HG03439 (cell line): Measurements from ENCODE around the gene GPATCH2.
"Not testable (repeated sequence)": the region's sequence is repeated elsewhere in the genome, so short reads cannot be mapped to it uniquely, and the experiment has no call there.

ENCODE experiments used
- ATAC-seq: cut with Tn5 transposase; IDR thresholded peaks from one replicate; pipeline ENCODE4 v1.9.1; 2021; ENCODE audit warnings: mild to moderate bottlenecking, moderate library complexity; ENCODE audit not compliant: unreplicated experiment

GPATCH2 gene

GRCh38 chr1:217526636-217527035, 104.3 kb downstream of the GPATCH2 start:
- ATAC-seq: no peak

DNA sequence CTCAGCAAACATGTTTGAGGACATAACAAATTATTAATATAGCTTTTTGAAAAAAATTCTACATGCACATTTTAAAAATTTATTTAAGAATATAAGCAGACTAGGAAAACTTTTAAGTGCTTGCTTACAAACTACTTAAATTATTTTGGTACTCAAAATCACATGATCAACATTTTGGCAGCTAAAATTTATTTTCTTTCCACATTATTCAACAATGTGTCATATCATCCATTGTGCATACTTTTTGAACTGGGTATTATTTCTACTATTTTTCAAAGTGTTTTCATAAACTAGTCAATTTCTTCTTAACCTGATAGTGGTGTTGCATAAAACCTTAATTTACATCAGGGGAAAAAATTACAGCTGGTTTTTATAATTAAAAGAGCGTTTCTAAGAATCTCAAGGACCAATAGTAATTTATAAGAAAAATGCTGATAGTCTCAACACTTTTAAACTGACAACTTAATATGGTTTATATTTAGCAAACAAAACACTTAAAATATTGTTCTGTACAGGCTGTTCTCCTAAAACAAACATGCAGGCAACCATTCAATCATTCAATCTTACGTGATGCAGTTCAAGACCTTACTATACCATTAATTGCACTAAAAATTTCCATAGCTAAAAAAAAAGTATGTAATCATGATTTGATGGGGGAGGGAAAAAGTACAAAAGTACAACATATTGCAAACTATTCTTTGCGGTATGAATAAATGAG, 105.0 kb downstream of the GPATCH2 start:
- no peak for ATAC-seq

GRCh38 chr1:217524787-217525520, 105.9 kb downstream of the GPATCH2 start:
- ATAC-seq: no peak

- not testable (repeated sequence) for ATAC-seq
These were observed 107.0 kb downstream of the GPATCH2 start for GRCh38 chr1:217523921-217524320.

- no peak for ATAC-seq
These were observed 108.6 kb downstream of the GPATCH2 start for GRCh38 chr1:217522277-217522676.

DNA sequence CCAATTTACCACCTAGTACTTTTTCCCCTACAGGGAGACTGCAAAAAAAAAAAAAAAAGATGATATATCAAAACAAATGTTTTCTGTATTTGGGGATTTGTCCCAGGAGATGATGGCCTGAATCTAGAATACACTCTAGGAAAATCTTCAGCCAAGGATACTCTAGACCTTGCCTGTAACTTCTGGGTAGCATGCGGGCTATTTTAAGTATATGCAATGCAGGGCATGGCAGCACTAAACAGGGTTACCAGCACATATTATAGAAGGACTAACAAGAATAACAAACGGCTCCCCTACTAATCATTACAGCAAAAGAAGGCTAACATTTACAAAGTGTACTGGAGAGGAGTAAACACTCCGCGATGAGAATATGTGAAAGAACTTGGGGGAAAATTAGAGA, 109.6 kb downstream of the GPATCH2 start:
- ATAC-seq: no peak

DNA sequence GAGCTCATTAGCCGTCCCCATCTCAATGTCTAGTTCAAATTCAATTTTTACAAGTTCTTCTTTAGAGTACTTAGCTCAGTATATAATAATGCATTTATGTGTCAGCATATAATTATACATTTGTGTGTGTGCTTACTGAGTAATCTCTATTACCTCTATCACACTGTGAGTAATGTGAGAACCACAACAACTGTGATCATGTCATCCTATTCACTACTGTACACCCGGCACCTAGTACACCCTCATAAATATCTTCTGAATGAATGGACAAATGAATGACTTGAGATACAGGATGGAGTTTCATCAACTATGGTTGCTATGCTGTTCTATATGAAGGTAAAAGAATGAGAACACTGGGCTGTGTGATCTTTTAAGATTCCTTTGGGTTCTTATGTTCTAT, 124.0 kb downstream of the GPATCH2 start:
- no peak for ATAC-seq

DNA sequence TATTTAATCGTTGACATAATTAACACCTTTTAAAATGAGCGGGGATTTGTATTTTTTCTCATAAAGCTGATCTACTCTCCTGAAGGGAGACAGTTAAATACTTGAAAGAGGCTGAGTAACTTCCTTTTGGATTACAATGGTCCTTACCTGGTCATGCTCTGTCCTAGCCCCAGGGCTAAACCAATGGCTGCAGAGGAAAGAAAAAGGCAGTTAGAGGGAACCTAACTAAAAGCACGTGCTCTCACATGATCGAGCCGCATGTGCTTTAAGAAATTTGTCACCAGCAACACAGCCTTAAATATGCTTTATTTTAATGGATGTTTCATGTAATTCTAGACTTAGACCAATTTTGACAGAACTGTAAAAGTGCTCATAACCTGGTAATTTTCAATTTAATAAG, 132.7 kb downstream of the GPATCH2 start:
- no peak for ATAC-seq

DNA sequence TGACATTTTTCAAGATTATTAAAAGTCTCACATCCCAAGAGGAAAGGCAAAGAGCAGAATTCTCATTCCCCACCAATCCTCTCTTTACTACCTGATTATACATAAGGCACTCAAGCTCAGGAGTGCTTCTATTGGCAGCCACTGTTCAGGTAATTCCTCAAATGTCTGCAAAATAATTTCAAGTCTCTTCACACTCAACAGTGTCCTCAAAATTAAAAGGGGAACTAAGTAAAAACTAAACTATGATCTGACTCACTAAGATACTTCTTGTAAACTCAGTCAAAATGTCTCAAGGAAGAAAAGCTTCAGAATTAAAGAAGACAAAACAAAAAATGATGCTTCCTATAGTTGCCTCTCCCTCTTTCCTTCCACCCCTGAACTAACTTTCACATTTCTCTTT, 135.6 kb downstream of the GPATCH2 start:
- peak; percentile 91 for ATAC-seq

GRCh38 chr1:217494767-217495166, 136.1 kb downstream of the GPATCH2 start:
- peak; percentile 77 for ATAC-seq

DNA sequence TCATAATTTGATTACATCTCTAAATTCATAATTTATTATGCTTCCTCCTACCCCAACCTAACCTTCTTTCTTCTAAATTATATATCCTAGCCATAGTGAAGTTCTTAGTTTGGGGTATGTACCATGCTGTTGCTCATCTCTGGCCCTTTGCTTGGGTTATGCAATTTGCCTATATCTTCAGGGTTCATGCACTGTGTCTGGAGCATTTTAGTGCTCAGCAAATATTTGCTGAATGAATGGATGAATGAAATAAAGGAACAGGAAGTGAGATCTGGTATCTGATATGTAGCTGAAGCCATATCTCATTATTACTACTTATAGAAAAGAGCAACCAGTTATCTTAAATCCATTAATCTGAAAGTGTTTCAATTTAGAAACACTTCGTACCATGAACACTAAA, 137.6 kb downstream of the GPATCH2 start:
- no peak for ATAC-seq

DNA sequence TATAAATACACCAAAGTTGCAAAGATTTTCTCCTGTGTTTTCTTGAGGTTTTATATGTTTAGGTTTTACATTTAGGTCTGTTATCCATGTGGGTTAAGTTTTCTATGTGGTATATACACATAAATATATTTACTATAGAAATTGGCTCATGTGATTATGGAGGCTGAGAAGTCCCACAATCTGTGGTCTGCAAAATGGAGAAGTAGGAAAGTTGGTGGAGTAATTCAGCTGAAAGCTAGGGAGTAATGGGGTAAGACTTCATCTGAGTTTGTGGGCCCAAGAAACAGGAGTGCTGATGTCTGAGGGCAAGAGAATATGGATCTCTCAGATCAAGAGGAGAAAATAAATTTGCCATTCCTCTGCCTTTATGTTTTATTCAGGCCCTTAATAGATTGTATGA, 146.0 kb downstream of the GPATCH2 start:
- ATAC-seq: no peak

DNA sequence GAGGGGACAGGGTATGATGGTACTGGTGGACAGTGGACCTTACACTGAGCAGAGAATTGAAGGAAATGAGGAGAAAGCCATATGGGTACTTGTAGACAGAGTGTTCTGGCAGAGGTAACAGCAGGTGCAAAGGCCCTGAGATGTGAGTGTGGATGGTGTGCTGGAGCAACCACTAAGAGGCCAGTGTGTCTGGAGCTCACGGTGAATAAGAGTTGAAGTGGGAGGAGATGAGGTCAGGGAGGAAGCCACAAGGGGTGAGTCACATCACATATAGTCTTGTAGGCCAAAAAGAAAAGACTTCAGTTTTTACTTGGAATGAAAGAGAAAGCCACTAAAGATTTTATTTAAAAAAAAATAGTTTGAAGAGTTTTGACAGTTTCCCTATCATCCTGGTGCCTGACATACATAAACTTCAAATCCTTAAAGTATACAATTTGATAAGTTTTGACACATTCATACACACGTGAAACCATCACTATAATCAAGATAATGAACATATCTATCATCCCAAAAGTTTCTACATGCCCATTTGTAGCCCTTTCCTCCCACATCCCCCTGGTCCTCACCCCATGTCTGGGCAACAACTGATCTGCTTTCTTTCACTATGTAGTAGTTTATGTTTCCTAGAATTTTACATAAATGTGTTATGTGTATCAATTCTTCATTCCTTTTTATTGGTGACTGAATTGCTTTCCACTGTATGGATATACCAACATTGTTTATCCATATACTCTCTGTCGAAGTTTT, 148.4 kb downstream of the GPATCH2 start:
- ATAC-seq: peak; percentile 95

DNA sequence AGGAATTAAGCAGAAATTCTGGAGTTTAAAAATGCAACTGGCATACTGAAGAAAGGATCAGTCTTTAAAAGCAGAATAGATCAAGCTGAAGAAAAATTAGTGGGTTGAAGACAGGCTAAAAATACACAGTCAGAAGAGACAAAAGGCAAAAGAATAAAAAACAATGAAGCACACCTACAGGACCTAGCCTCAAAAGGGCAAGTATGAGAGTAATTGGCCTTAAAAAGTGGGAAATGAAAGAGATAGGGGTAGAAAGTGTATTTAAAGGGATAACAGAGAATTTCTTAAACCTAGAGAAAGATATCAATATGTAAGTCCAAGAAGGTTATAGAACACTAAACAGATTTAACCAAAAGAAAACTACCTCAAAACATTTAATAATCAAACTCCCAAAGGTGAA, 152.4 kb downstream of the GPATCH2 start:
- no peak for ATAC-seq

- ATAC-seq: no peak
These were observed 158.0 kb downstream of the GPATCH2 start for GRCh38 chr1:217472915-217473314.

GRCh38 chr1:217471403-217471802, 159.5 kb downstream of the GPATCH2 start:
- ATAC-seq: no peak

GRCh38 chr1:217469983-217470382, 160.9 kb downstream of the GPATCH2 start:
- ATAC-seq: no peak

GRCh38 chr1:217465102-217465501, 165.8 kb downstream of the GPATCH2 start:
- no peak for ATAC-seq

GRCh38 chr1:217462666-217463065, 168.2 kb downstream of the GPATCH2 start:
- no peak for ATAC-seq

DNA sequence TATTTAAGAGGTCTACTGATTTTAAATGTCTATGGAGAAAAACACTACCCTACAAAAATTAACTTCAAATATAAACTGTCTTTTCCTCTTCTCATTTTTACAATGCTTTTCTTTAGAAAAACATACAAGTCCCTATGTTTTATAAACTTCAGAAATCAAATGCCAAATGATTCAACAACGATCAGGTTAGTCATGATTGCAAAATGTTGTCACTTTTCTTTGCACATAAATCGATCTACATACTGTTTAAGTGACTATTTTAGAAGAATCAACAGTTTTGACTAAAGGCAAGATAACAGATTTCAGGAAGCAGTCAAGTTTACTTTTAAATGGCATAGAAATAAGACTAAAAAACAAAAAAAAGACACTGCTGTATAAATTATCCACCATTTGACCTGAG, 168.7 kb downstream of the GPATCH2 start:
- no peak for ATAC-seq

DNA sequence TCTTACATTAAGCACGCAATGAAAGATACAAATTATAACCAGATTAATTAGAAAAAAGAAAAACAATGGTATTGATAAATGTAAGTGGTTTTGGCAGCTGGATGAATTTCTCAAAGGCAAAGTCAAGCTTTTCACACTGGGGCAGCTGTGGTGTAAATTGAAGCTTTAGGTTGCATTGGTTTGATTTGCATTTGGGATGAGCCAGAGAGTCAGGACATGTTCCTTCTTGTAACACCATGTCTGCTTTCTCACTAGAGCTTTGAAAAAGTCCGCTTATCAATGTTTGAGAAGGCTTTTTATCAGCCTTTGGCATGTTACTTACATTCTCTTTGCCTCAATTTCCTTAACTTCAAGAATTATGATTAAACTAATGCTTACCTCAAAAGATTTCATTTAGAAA, 173.9 kb downstream of the GPATCH2 start:
- no peak for ATAC-seq

DNA sequence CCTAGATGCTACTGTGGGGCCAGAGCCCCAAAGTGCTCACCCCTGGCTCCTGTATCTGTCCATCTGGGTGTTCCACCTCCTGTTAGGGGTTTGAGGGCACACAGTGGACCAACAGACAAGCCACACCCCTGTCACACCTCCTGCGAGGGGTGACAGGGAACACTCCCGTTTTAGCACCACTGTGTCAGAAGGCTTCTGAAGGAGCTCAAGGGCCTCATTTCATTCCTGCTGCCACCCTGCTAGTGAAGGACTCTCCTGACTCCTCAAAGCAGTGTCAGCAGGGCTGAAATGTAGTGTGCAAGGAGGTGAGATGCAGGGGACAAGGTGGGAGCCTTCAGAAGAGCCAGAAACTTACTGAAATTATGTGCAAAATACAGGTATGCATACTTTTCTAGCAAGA, 174.6 kb downstream of the GPATCH2 start:
- ATAC-seq: no peak
